Heart left ventricle (tissue), 13 donors: Measurements from ENCODE around the gene POLR3F.

Experiments used
- POLR2A ChIP-seq, 2 donors: fragments of 450-650 bp; IDR thresholded peaks; one replicate each; pipeline ENCODE4 v1.6.1; 2017; ENCODE audit warnings: antibody characterized with exemption in 2 of 2, mild to moderate bottlenecking in 2 of 2, moderate library complexity in 2 of 2
- TF ChIP-seq, protein P1 (sequence below), 12 donors: fragments of 200-600 bp; sonication (generic) in 4 of 12; IDR thresholded peaks; one replicate each; pipeline versions ENCODE4 v1.5.0 to v1.8.0; 2018 to 2022; ENCODE audit warnings: antibody characterized with exemption in 12 of 12, mild to moderate bottlenecking in 5 of 12
- donor health status: ischemic (EF 13 %, LVEDD 7.1; RV severe dilation, severe dysfunction).
- donor health status: DM: no; HTN: yes; CAD: no.
- donor health status: DM: no; HTN: no; CAD: no.
- donor health status: ischemic (EF 25% LVEDD 6.9; RV normal size, moderate dysfunction).
- donor health status: ischemic (EF 25% LVEDD 5.7; RV mildly dilated, moderate dysfunction).
- donor health status: ischemic (EF 35%, LVEDD 5.7; RV mildly dilated, moderate dysfunction).
- donor health status: nonischemic (EF 11% LVEDD 7.7; RV severe dilation, severe dysfunction).
- donor health status: DM: yes; HTN: yes; CAD: no.
- donor health status: PGD.
- donor health status: ischemic (EF 29% LVEDD 5.4; RV normal size, mild dysfunction).
- donor health status: nonischemic (EF 23%, LVEDD 6.1; RV moderate dilation, normal function).

DNA sequence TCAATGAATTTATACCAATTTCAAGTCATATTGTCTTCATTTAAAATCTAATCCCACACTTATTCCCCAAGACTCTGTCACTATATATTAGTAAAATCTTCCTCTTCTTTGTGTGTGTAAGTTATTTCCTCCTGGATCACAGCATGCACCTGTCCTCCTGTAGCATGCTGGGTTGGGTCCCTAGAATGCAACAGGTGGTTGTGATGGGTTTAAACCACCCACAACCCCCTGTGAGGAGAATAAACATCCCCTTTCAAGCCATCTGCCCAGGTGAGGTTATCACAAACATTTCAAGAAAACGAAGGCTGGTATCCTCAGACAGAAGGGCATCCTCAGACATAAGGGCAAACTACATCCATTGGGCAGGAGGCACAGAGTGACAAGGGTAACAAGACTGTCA lies 26.8 kb upstream of the POLR3F start:
- no peak for TF ChIP-seq POLR2A (IDR thresholded peaks at IDR 0.05)
- TF ChIP-seq, protein P1, sequence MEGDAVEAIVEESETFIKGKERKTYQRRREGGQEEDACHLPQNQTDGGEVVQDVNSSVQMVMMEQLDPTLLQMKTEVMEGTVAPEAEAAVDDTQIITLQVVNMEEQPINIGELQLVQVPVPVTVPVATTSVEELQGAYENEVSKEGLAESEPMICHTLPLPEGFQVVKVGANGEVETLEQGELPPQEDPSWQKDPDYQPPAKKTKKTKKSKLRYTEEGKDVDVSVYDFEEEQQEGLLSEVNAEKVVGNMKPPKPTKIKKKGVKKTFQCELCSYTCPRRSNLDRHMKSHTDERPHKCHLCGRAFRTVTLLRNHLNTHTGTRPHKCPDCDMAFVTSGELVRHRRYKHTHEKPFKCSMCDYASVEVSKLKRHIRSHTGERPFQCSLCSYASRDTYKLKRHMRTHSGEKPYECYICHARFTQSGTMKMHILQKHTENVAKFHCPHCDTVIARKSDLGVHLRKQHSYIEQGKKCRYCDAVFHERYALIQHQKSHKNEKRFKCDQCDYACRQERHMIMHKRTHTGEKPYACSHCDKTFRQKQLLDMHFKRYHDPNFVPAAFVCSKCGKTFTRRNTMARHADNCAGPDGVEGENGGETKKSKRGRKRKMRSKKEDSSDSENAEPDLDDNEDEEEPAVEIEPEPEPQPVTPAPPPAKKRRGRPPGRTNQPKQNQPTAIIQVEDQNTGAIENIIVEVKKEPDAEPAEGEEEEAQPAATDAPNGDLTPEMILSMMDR (IDR thresholded peaks at IDR 0.05), result no peak
